HEK293 (cell line): ENCODE results near the gene RNF32.

ENCODE experiments used
- CTCF ChIA-PET: fragments of 350-600 bp; formaldehyde crosslinking; extraction: SDS; loops from one replicate; lab custom pipeline; 2021; ENCODE audit warnings: antibody characterized with exemption; lab: Yijun Ruan, JAX
- POLR2A ChIA-PET: fragments of 300-600 bp; formaldehyde crosslinking; extraction: SDS; loops from one replicate; lab custom pipeline; 2020; ENCODE audit warnings: antibody characterized with exemption, inconsistent platforms; lab: Yijun Ruan, JAX
- H3K27ac ChIP-seq: fragments of 200-500 bp; sonication (Bioruptor generic); 2 replicates; pipeline ENCODE4 v1.5.1; 2014; ENCODE audit warnings: low read depth, low read length, control low read depth, inconsistent platforms; ENCODE audit errors: extremely low read depth
- H3K36me3 ChIP-seq, 2 experiments: fragments of 200-500 bp in 1 of 2; sonication (Bioruptor generic) in 1 of 2; 1 replicate in 1 of 2; 2 replicates in 1 of 2; pipeline ENCODE4 v1.5.1; 2014 to 2017; ENCODE audit warnings: inconsistent platforms in 2 of 2, low read length in 2 of 2; ENCODE audit not compliant: control insufficient read depth in 2 of 2, insufficient read depth in 1 of 2
- H3K4me1 ChIP-seq: fragments of 200-500 bp; sonication (Bioruptor generic); 2 replicates; pipeline ENCODE4 v1.5.1; 2014; ENCODE audit warnings: mild to moderate bottlenecking, low read length, inconsistent platforms; ENCODE audit not compliant: control insufficient read depth, insufficient read depth
- H3K4me3 ChIP-seq: 2 replicates; pipeline ENCODE4 v1.5.1; 2011; ENCODE audit warnings: low read depth, mild to moderate bottlenecking, control low read depth, low read length, moderate library complexity
- H3K9me3 ChIP-seq: fragments of 200-500 bp; sonication (Bioruptor generic); 2 replicates; pipeline ENCODE4 v1.5.1; 2014; ENCODE audit warnings: low read depth, low read length, inconsistent platforms; ENCODE audit not compliant: control insufficient read depth, insufficient read depth
- TCF7L2 ChIP-seq: IDR thresholded peaks from 2 replicates; pipeline ENCODE4 v1.6.1; 2011; ENCODE audit warnings: low read depth, mild to moderate bottlenecking, inconsistent platforms, low read length, moderate library complexity, borderline replicate concordance
- YY1 ChIP-seq: fragments of 450-650 bp; formaldehyde crosslinking; IDR thresholded peaks from 2 replicates; pipeline ENCODE4 v1.5.1; 2018; ENCODE audit warnings: missing biosample characterization, missing genetic modification characterization
- ZFP69B ChIP-seq: fragments of 450-650 bp; formaldehyde crosslinking; IDR thresholded peaks from 2 replicates; pipeline ENCODE4 v1.5.1; 2016; ENCODE audit warnings: missing biosample characterization, missing genetic modification characterization
- ZNF155 ChIP-seq: fragments of 450-650 bp; formaldehyde crosslinking; IDR thresholded peaks from 2 replicates; pipeline ENCODE4 v1.5.1; 2016; ENCODE audit warnings: missing biosample characterization, missing genetic modification characterization
- ZNF280C ChIP-seq: fragments of 450-650 bp; formaldehyde crosslinking; IDR thresholded peaks from 2 replicates; pipeline ENCODE4 v1.5.1; 2016; ENCODE audit warnings: missing biosample characterization, missing genetic modification characterization
- ZNF350 ChIP-seq: fragments of 450-650 bp; formaldehyde crosslinking; IDR thresholded peaks from 2 replicates; pipeline ENCODE4 v1.5.0; 2017; ENCODE audit warnings: missing biosample characterization, mild to moderate bottlenecking, missing genetic modification characterization
- ZNF433 ChIP-seq: fragments of 450-650 bp; formaldehyde crosslinking; IDR thresholded peaks from 2 replicates; pipeline ENCODE4 v1.5.1; 2016; ENCODE audit warnings: missing biosample characterization, missing genetic modification characterization, low read depth
- ZNF518A ChIP-seq: fragments of 450-650 bp; formaldehyde crosslinking; conservative IDR thresholded peaks from 2 replicates; pipeline ENCODE4 v1.5.1; 2016; ENCODE audit warnings: low read depth, missing biosample characterization, missing genetic modification characterization
- ZNF530 ChIP-seq: fragments of 450-650 bp; formaldehyde crosslinking; IDR thresholded peaks from 2 replicates; pipeline ENCODE4 v1.5.1; 2016; ENCODE audit warnings: low read depth, missing biosample characterization, missing genetic modification characterization
- ZNF621 ChIP-seq: fragments of 450-650 bp; formaldehyde crosslinking; IDR thresholded peaks from 2 replicates; pipeline ENCODE4 v1.5.1; 2017; ENCODE audit warnings: missing biosample characterization, missing genetic modification characterization
- ZNF664 ChIP-seq: fragments of 450-650 bp; formaldehyde crosslinking; IDR thresholded peaks from 2 replicates; pipeline ENCODE4 v1.5.1; 2016; ENCODE audit warnings: missing biosample characterization, missing genetic modification characterization
- ZNF776 ChIP-seq: fragments of 450-650 bp; formaldehyde crosslinking; IDR thresholded peaks from 2 replicates; pipeline ENCODE4 v1.5.0; 2017; ENCODE audit warnings: missing biosample characterization, missing genetic modification characterization, borderline replicate concordance
- ZSCAN4 ChIP-seq: fragments of 450-650 bp; formaldehyde crosslinking; IDR thresholded peaks from 2 replicates; pipeline ENCODE4 v1.5.1; 2017; ENCODE audit warnings: missing biosample characterization, missing genetic modification characterization
- TF ChIP-seq, protein P1 (sequence below): fragments of 450-650 bp; formaldehyde crosslinking; IDR thresholded peaks from 2 replicates; pipeline ENCODE4 v1.5.1; 2017; ENCODE audit warnings: missing biosample characterization, missing genetic modification characterization
- TF ChIP-seq, protein P2 (sequence below): fragments of 450-650 bp; formaldehyde crosslinking; IDR thresholded peaks from 2 replicates; pipeline ENCODE4 v1.5.1; 2017; ENCODE audit warnings: missing biosample characterization, missing genetic modification characterization

The RNF32 gene

GRCh38 chr7:156669035-156669828 is 28.7 kb downstream of the RNF32 start:
- H3K9me3 ChIP-seq: no peaks in the 10 kb centered on the region
- peaks cover 0 to 31% of the 10 kb centered on the region in 2 experiments; a peak in 1 of 3 replicates for H3K36me3 ChIP-seq

DNA sequence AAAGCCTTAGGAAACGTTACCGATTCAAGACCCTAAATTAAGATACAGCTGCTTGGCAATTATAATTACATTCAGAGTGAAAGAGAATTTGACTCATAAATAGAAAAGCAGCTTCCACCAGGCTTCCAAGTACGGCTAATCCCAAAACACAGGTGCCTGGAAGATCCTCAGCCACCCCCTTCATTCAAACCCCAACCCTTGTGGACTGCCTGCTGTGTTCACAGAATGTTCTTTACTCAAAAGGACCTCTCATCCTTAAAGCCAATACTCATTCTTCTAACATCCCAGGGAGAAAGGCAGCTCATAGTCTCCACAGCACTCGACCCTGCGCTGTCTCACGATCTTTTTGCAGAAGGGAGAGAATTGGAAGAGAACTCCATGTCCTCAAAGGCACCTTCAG is 32.9 kb downstream of the RNF32 start:
- H3K4me1 ChIP-seq: no peaks in the 10 kb centered on the region
- H3K9me3 ChIP-seq: no peaks in the 10 kb centered on the region
- H3K4me3 ChIP-seq: no peak overlapping the region
- H3K36me3 ChIP-seq: peaks cover 0 to 68% of the 10 kb centered on the region in 2 experiments; a peak in 1 of 3 replicates
- CTCF ChIA-PET: no interaction called here
- H3K27ac ChIP-seq: no peak overlapping the region
- POLR2A ChIA-PET: no interaction called here
- TF ChIP-seq TCF7L2: no peak
- no peak for TF ChIP-seq ZNF433 (tag by site-specific recombination)
- TF ChIP-seq YY1: no peak
- no peak for TF ChIP-seq ZNF776
- TF ChIP-seq ZNF664: no peak
- TF ChIP-seq, protein P1, sequence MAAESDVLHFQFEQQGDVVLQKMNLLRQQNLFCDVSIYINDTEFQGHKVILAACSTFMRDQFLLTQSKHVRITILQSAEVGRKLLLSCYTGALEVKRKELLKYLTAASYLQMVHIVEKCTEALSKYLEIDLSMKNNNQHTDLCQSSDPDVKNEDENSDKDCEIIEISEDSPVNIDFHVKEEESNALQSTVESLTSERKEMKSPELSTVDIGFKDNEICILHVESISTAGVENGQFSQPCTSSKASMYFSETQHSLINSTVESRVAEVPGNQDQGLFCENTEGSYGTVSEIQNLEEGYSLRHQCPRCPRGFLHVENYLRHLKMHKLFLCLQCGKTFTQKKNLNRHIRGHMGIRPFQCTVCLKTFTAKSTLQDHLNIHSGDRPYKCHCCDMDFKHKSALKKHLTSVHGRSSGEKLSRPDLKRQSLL (tag by site-specific recombination): no peak
- no peak for TF ChIP-seq ZFP69B (tag by site-specific recombination)
- no peak for TF ChIP-seq ZSCAN4 (tag by site-specific recombination)
- TF ChIP-seq, protein P2, sequence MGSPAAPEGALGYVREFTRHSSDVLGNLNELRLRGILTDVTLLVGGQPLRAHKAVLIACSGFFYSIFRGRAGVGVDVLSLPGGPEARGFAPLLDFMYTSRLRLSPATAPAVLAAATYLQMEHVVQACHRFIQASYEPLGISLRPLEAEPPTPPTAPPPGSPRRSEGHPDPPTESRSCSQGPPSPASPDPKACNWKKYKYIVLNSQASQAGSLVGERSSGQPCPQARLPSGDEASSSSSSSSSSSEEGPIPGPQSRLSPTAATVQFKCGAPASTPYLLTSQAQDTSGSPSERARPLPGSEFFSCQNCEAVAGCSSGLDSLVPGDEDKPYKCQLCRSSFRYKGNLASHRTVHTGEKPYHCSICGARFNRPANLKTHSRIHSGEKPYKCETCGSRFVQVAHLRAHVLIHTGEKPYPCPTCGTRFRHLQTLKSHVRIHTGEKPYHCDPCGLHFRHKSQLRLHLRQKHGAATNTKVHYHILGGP (tag by site-specific recombination): no peak
- no peak for TF ChIP-seq ZNF350 (tag by site-specific recombination)

More at GRCh38 chr7:156669035-156669828, 28.7 kb downstream of the RNF32 start:
- Histone ChIP-seq H3K4me3 (no peak overlapping the region), H3K4me1 (no peaks in the 10 kb centered on the region), H3K27ac (no peak overlapping the region)
- ChIA-PET CTCF (no interaction called here), POLR2A (no interaction called here)
- TF ChIP-seq ZNF518A (no peak), ZNF530 (tag by site-specific recombination) (no peak), ZNF621 (no peak), ZNF155 (tag by site-specific recombination) (no peak), ZNF280C (tag by site-specific recombination) (no peak)
